Measurements from ENCODE around the gene AGAP1.
"Not testable (repeated sequence)": the region's sequence is repeated elsewhere in the genome, so short reads cannot be mapped to it uniquely, and the experiment has no call there.

AGAP1 gene

GRCh38 chr2:235592430-235592829 is 98.6 kb downstream of the AGAP1 start:
- DNase-seq (ENCODE audit: low read depth, low spot score): no peak

GRCh38 chr2:235592836-235593235 is 99.0 kb downstream of the AGAP1 start:
- no peak for DNase-seq (ENCODE audit: low read depth, low spot score)

- no peak for DNase-seq (ENCODE audit: low read depth, low spot score)
These were observed 100.2 kb downstream of the AGAP1 start for GRCh38 chr2:235594041-235594440.

GRCh38 chr2:235594964-235595363 is 101.1 kb downstream of the AGAP1 start:
- DNase-seq (ENCODE audit: low read depth, low spot score): no peak

GRCh38 chr2:235595422-235596010 is 101.7 kb downstream of the AGAP1 start:
- peak; percentile 54 for DNase-seq (ENCODE audit: low read depth, low spot score)

- DNase-seq (ENCODE audit: low read depth, low spot score): no peak
These were observed 102.4 kb downstream of the AGAP1 start for GRCh38 chr2:235596272-235596671.

- no peak for DNase-seq (ENCODE audit: low read depth, low spot score)
These were observed 103.3 kb downstream of the AGAP1 start for GRCh38 chr2:235597081-235597615.

GRCh38 chr2:235598026-235598425 is 104.2 kb downstream of the AGAP1 start:
- DNase-seq (ENCODE audit: low read depth, low spot score): no peak

- DNase-seq (ENCODE audit: low read depth, low spot score): no peak
These were observed 105.0 kb downstream of the AGAP1 start for GRCh38 chr2:235598532-235599531.

GRCh38 chr2:235599596-235600338 is 105.9 kb downstream of the AGAP1 start:
- no peak for DNase-seq (ENCODE audit: low read depth, low spot score)

- DNase-seq (ENCODE audit: low read depth, low spot score): no peak
These were observed 106.6 kb downstream of the AGAP1 start for GRCh38 chr2:235600406-235600805.

- DNase-seq (ENCODE audit: low read depth, low spot score): no peak
These were observed 107.1 kb downstream of the AGAP1 start for GRCh38 chr2:235600926-235601325.

- no peak for DNase-seq (ENCODE audit: low read depth, low spot score)
These were observed 108.3 kb downstream of the AGAP1 start for GRCh38 chr2:235601960-235602704.

GRCh38 chr2:235602971-235603370 is 109.1 kb downstream of the AGAP1 start:
- not testable (repeated sequence) for DNase-seq (ENCODE audit: low read depth, low spot score)

GRCh38 chr2:235603659-235604058 is 109.8 kb downstream of the AGAP1 start:
- DNase-seq (ENCODE audit: low read depth, low spot score): no peak

- DNase-seq (ENCODE audit: low read depth, low spot score): no peak
These were observed 111.6 kb downstream of the AGAP1 start for GRCh38 chr2:235605312-235606003.

GRCh38 chr2:235606004-235606715 is 112.3 kb downstream of the AGAP1 start:
- DNase-seq (ENCODE audit: low read depth, low spot score): no peak

GRCh38 chr2:235607546-235608199 is 113.8 kb downstream of the AGAP1 start:
- no peak for DNase-seq (ENCODE audit: low read depth, low spot score)

GRCh38 chr2:235608200-235608887 is 114.5 kb downstream of the AGAP1 start:
- no peak for DNase-seq (ENCODE audit: low read depth, low spot score)
